ENCODE measurements around the gene ZNF580. TPM values are rescaled to one million over a fixed set of nuclear protein-coding genes. Genes with fewer than 3 reads are reported as not detected.

Gene ZNF580
- total RNA-seq, 1 donor from 2014 or later, result 79.8 TPM

DNA sequence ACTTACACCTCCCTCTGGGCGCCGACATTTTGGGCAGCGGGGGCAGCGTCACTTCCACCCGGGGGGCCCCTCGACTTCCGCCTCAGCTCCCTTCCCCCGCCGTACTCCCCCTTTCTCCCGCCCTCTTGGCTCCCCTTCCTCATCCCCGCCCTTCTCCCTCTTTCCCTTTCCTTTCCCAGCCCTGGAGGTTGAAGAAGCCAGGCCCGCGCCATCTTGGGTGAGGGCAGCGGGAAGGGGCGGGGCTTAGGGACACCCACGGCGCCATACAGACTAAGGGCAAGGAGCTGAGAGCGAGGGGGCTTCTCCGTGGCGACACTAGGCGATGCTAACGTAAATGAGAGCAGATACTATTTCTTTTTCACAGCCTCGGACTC is 41.3 kb upstream of the ZNF580 start, which contains the start of gene FIZ1:
TSS of gene FIZ1 (minus strand) at position 50 of the 374 bp plus-strand sequence. CDS start 1,652 bp downstream, outside the sequence.
- peaks cover 27% of the 10 kb centered on the region for H3K36me3 Mint-ChIP-seq (ENCODE audit: unreplicated experiment)
- peak within 1 kb of the TSS; percentile 100 for H3K27ac Mint-ChIP-seq (ENCODE audit: unreplicated experiment)
- peak; percentile 99 for DNase-seq (ENCODE audit: extremely low spot score, unreplicated experiment)
- TF ChIP-seq, protein P1, sequence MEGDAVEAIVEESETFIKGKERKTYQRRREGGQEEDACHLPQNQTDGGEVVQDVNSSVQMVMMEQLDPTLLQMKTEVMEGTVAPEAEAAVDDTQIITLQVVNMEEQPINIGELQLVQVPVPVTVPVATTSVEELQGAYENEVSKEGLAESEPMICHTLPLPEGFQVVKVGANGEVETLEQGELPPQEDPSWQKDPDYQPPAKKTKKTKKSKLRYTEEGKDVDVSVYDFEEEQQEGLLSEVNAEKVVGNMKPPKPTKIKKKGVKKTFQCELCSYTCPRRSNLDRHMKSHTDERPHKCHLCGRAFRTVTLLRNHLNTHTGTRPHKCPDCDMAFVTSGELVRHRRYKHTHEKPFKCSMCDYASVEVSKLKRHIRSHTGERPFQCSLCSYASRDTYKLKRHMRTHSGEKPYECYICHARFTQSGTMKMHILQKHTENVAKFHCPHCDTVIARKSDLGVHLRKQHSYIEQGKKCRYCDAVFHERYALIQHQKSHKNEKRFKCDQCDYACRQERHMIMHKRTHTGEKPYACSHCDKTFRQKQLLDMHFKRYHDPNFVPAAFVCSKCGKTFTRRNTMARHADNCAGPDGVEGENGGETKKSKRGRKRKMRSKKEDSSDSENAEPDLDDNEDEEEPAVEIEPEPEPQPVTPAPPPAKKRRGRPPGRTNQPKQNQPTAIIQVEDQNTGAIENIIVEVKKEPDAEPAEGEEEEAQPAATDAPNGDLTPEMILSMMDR (IDR thresholded peaks at IDR 0.05), result no peak
- H3K9me3 Mint-ChIP-seq (ENCODE audit: unreplicated experiment), result no peaks in the 10 kb centered on the region
- peak within 1 kb of the TSS; percentile 96 for H3K4me3 Mint-ChIP-seq (ENCODE audit: unreplicated experiment)
- H3K4me1 Mint-ChIP-seq (ENCODE audit: unreplicated experiment), result peaks cover 20% of the 10 kb centered on the region
- H3K27me3 Mint-ChIP-seq (ENCODE audit: unreplicated experiment), result no peaks in the 10 kb centered on the region

DNA sequence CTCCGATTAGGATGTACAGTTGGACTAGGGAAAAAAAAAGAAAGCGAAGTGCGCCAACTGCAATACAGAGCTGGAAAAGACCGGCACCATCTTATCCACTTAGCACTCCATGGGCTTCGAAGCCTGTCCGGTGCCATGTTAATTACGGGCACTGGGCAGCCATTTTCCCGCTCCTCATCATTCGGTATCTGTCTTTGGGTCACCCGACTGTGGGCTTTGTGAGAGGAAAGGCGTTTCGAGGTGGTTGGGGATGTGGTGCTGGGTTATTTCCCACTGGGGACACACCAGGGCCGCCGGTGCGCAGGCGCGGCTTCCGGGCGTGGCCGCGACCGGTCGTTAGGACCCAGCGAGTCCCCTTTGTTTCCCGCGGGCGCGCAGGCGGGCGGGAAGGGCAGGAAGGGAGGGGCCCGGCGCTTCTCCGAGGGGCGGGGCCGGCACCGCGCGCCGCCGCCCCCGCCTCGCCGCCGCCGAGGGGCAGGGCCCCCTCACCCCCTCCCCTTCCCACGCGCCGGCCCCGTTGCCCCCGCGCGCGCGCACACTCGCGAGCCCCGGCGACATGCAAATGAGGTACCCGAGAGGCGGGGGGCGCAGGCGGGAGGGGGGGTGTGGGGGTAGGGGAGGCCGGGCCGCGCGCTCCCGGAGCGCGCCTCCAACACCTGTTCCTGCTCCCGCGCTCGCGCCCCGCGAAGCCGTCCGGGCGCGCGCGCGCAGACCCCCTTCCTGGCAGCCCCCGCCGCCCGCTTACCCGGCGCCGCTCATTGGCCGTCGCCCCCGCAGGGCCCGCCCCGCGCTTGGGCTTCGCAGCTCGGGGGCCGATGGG is 40.8 kb upstream of the ZNF580 start, which contains the start of gene ZNF524:
TSS of gene ZNF524 (plus strand) at position 447 of the 820 bp plus-strand sequence. CDS start 1,825 bp downstream, outside the sequence.
- TF ChIP-seq, protein P1 (IDR thresholded peaks at IDR 0.05), result no peak
- peak within 1 kb of the TSS; percentile 100 for H3K27ac Mint-ChIP-seq (ENCODE audit: unreplicated experiment)
- peaks cover 25% of the 10 kb centered on the region for H3K4me1 Mint-ChIP-seq (ENCODE audit: unreplicated experiment)
- peak; percentile 95 for DNase-seq (ENCODE audit: extremely low spot score, unreplicated experiment)
- no peaks in the 10 kb centered on the region for H3K27me3 Mint-ChIP-seq (ENCODE audit: unreplicated experiment)
- peaks cover 22% of the 10 kb centered on the region for H3K36me3 Mint-ChIP-seq (ENCODE audit: unreplicated experiment)
- no peaks in the 10 kb centered on the region for H3K9me3 Mint-ChIP-seq (ENCODE audit: unreplicated experiment)
- H3K4me3 Mint-ChIP-seq (ENCODE audit: unreplicated experiment), result peak within 1 kb of the TSS; percentile 96

DNA sequence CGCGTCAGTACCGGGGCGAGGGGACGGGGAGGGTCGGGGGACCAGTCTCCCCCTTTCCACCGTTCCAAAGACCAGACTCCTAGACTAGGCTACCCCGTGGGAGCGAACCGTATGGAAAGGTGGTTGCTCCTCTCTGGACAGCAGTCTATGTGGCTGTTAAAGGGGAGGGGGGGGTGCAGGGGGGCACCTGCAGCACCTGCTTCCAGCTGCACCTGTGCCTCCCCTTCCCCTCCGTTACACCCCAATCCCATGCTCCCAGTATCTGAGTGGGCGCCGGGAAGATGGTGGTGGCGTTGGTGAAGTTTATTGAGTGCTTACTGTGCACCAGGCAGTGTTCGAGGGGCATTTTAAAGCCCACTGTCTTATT is 40.2 kb upstream of the ZNF580 start:
- H3K27me3 Mint-ChIP-seq (ENCODE audit: unreplicated experiment), result no peaks in the 10 kb centered on the region
- TF ChIP-seq, protein P1 (IDR thresholded peaks at IDR 0.05), result no peak
- peaks cover 17% of the 10 kb centered on the region for H3K36me3 Mint-ChIP-seq (ENCODE audit: unreplicated experiment)
- no peak for DNase-seq (ENCODE audit: extremely low spot score, unreplicated experiment)
- H3K4me1 Mint-ChIP-seq (ENCODE audit: unreplicated experiment), result peaks cover 25% of the 10 kb centered on the region
- peak overlapping the region; percentile 78 for H3K27ac Mint-ChIP-seq (ENCODE audit: unreplicated experiment)
- H3K9me3 Mint-ChIP-seq (ENCODE audit: unreplicated experiment), result no peaks in the 10 kb centered on the region
- H3K4me3 Mint-ChIP-seq (ENCODE audit: unreplicated experiment), result peak overlapping the region; percentile 70

DNA sequence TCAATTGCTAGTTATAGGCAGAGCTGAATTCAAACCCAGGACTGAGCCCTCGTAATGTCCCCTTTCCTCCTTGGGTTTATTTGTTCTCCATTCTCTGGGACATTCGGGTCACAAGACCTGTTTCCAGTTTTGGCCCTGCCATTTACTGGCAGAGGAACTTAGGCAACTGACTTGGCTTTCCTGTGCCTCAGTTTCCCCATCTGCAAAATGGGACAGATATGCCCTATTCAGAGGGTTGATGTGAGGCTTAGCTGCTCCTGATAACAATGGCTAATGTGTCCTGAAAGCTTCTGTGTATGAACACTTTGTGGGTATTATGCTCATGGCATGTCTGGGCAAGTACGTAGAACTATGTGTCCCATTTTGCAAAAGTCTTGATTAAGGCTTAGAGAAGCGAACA is 39.7 kb upstream of the ZNF580 start:
- TF ChIP-seq, protein P1 (IDR thresholded peaks at IDR 0.05), result no peak
- DNase-seq (ENCODE audit: extremely low spot score, unreplicated experiment), result no peak
- H3K36me3 Mint-ChIP-seq (ENCODE audit: unreplicated experiment), result peaks cover 12% of the 10 kb centered on the region
- H3K27ac Mint-ChIP-seq (ENCODE audit: unreplicated experiment), result peak overlapping the region; percentile 78
- no peaks in the 10 kb centered on the region for H3K27me3 Mint-ChIP-seq (ENCODE audit: unreplicated experiment)
- peak overlapping the region; percentile 70 for H3K4me3 Mint-ChIP-seq (ENCODE audit: unreplicated experiment)
- no peaks in the 10 kb centered on the region for H3K9me3 Mint-ChIP-seq (ENCODE audit: unreplicated experiment)
- H3K4me1 Mint-ChIP-seq (ENCODE audit: unreplicated experiment), result peaks cover 25% of the 10 kb centered on the region
